Left ventricle myocardium inferior (tissue), 1 donor: ENCODE data around the gene MOB3C. TPM values are rescaled to one million over a fixed set of nuclear protein-coding genes. Genes with fewer than 3 reads are reported as not detected.

Experiments
- DNase-seq: peaks from one replicate; pipeline ENCODE4 v3.0.0-alpha.2; 2020
- H3K27ac ChIP-seq: fragments of 200-600 bp; replicated peaks from 2 replicates; pipeline ENCODE4 v1.8.0; 2021
- H3K27me3 ChIP-seq: fragments of 200-600 bp; 2 replicates; pipeline ENCODE4 v1.8.0; 2021; ENCODE audit warnings: low read depth
- H3K36me3 ChIP-seq: fragments of 200-600 bp; 2 replicates; pipeline ENCODE4 v1.8.0; 2021
- H3K4me1 ChIP-seq: fragments of 200-600 bp; 2 replicates; pipeline ENCODE4 v1.8.0; 2021
- H3K4me3 ChIP-seq: fragments of 200-600 bp; 2 replicates; pipeline ENCODE4 v1.8.0; 2021; ENCODE audit warnings: mild to moderate bottlenecking, moderate library complexity
- H3K9me3 ChIP-seq: fragments of 200-600 bp; replicated peaks from 2 replicates; pipeline ENCODE4 v1.8.0; 2021
- intact Hi-C: fragments of 100-400 bp; cut with micrococcal nuclease; formaldehyde crosslinking; loops from one replicate; pipeline ENCODE4 v1.11.0; 2022
- total RNA-seq: library from RNA; stranded (reverse); fragmentation: NEBNext Ultra II Directional; extraction: Animal tissue kit (Norgen Biotek cat#: 25700); gene quantifications from one replicate; pipeline ENCODE4 v1.2.1, GENCODE V29; 2021
- TF ChIP-seq, protein P1 (sequence below): fragments of 200-600 bp; IDR thresholded peaks from 2 replicates; pipeline ENCODE4 v1.8.0; 2021; ENCODE audit warnings: antibody characterized with exemption, mild to moderate bottlenecking, borderline replicate concordance
- donor health status: DM: no; HTN: yes; CAD: no; lungs with severe emphysema.

Gene MOB3C
- total RNA-seq, 1 donor from 2014 or later, result 12.8 TPM

DNA sequence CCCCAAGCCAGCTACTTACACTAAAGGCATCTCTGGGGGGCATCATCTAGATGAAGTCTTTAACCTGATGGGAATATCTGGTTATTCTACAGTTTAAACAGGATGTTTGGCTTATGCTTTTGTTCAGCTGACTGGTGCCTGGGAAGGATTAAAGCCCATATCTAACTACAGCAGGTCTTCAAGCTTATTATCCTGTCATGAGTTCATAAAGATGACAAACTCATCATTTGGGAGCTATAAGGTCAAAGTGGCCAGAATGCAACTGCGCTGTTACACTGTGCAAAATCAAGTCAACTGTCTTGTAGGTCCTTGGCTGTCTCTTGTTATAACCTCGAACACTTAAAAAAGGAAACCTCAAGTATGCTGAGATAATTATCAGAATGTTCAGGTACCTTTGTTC is 18.6 kb upstream of the MOB3C start:
- TF ChIP-seq, protein P1, sequence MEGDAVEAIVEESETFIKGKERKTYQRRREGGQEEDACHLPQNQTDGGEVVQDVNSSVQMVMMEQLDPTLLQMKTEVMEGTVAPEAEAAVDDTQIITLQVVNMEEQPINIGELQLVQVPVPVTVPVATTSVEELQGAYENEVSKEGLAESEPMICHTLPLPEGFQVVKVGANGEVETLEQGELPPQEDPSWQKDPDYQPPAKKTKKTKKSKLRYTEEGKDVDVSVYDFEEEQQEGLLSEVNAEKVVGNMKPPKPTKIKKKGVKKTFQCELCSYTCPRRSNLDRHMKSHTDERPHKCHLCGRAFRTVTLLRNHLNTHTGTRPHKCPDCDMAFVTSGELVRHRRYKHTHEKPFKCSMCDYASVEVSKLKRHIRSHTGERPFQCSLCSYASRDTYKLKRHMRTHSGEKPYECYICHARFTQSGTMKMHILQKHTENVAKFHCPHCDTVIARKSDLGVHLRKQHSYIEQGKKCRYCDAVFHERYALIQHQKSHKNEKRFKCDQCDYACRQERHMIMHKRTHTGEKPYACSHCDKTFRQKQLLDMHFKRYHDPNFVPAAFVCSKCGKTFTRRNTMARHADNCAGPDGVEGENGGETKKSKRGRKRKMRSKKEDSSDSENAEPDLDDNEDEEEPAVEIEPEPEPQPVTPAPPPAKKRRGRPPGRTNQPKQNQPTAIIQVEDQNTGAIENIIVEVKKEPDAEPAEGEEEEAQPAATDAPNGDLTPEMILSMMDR, result no peak
- Histone ChIP-seq H3K27ac (no peak overlapping the region), H3K9me3 (no peaks in the 10 kb centered on the region), H3K27me3 (no peaks in the 10 kb centered on the region), H3K4me3 (no peak overlapping the region), H3K4me1 (peaks cover 19% of the 10 kb centered on the region), H3K36me3 (peaks cover 70% of the 10 kb centered on the region)
- no peak for DNase-seq
- intact Hi-C loops, result no loop called here

DNA sequence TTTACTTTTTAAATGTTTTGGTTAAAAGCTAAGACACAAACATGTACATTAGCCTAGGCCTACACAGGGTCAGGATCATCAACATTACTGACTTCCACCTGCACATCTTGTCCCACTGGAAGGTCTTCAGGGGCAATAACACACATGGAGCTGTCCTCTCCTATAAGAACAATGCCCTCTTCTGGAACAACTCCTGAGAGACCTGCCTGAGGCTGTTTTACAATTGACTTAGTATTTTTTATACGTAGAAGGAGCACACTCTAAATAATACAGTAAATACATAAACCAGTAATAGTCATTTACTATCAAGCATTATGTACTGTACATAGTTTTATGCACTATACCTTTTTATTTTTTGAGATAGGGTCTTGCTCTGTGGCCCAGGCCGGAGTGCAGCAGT is 14.1 kb upstream of the MOB3C start:
- H3K27me3 ChIP-seq, result no peaks in the 10 kb centered on the region
- no peaks in the 10 kb centered on the region for H3K4me1 ChIP-seq
- no peak for DNase-seq
- intact Hi-C loops, result no loop called here
- H3K27ac ChIP-seq, result no peak overlapping the region
- no peak overlapping the region for H3K4me3 ChIP-seq
- no peaks in the 10 kb centered on the region for H3K9me3 ChIP-seq
- TF ChIP-seq, protein P1, result no peak
- peaks cover 63% of the 10 kb centered on the region for H3K36me3 ChIP-seq

DNA sequence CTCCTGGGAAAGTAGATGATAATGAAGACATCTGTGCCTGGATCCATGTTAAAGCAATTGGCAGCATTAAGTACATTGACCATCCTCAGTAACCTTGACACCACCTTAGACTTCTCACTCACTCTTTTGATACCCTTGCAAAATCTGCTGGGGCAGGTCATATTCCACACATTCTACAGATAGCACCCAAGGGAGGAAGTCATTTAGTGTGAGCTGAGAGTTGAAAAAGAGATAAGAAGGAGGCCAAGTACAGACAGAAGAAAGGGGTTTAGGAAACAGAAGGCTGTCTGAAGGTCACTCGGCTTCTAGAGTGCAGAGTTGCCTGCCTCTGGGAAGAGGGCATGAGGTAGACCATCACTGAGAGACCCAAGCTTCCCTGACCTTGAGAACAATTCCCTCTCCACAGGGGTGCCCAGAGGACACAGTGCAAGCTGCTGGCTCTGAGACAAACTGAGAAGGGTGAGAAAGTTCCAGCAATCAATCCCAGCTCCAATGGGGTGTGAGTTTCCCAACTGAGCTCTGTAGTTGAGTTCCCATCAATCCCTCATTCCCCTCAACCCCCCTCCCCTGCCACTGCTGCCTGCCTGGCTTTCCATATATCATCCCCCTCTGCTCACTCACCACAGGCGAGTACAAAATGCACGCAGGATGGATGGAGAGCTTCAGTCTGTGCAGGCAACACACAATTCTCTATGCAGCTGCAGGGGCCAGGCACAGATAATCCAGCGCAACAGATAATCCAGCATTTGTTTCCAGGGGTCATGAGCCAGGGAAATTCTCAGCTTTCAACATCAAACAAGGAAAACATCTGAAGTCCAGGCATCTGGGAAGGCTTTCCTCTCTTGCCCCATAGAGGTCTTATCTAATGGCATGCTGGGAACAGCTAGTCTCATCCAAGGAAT is 7.4 kb upstream of the MOB3C start:
- TF ChIP-seq, protein P1, result no peak
- Histone ChIP-seq H3K9me3 (no peaks in the 10 kb centered on the region), H3K4me1 (peaks cover 21% of the 10 kb centered on the region), H3K27ac (peak overlapping the region; percentile 40), H3K36me3 (no peaks in the 10 kb centered on the region), H3K27me3 (no peaks in the 10 kb centered on the region), H3K4me3 (no peak overlapping the region)
- no peak for DNase-seq
- intact Hi-C loops, result no loop called here

DNA sequence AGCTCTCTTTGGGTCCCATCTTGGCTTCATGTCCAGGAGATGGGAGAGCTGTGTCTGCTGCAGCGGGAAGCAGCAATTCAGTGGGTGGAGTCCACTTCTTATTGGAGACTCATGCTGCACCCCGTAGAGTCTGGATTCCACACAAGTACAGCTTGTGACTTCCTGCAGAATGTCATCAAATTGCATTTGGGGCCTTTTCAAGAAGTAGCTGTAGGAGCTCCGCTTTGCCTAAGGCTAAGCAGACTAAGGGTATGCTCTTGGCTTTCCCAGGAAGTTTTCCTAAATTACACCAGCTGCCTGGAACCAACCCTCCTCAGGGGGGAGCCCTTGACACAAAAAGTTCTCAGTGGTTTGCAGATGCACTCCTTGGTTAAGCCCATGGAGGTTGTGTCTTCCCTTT is 5.7 kb upstream of the MOB3C start:
- H3K27me3 ChIP-seq, result no peaks in the 10 kb centered on the region
- no peak for DNase-seq
- intact Hi-C loops, result no loop called here

DNA sequence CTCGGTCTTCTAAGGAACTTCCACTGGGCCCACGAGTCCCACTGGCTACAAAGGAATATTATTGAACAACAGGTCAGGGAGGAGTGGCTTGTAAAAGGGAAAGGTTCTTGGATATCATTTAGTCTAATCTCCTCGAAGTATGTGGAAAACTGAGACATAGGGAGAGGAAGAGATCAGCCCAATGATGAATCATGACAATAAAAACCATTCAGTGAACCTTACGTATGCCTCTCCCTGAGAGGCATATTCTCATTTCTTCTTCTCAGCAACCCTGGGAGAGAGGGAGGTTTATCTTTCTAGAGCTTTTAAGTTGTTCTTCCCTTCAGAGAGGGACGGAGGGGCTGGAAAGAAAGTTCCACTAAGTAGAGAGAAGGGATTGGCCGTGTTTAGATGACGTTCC is 5.3 kb upstream of the MOB3C start:
- intact Hi-C loops, result no loop called here
- DNase-seq, result no peak
- Histone ChIP-seq H3K4me3 (no peak overlapping the region), H3K27me3 (no peaks in the 10 kb centered on the region), H3K4me1 (peaks cover 28% of the 10 kb centered on the region), H3K9me3 (no peaks in the 10 kb centered on the region), H3K36me3 (no peaks in the 10 kb centered on the region), H3K27ac (no peak overlapping the region)
- TF ChIP-seq, protein P1, result no peak

More for the DNA sequence above, 5.7 kb upstream of the MOB3C start:
- Histone ChIP-seq H3K27ac (no peak overlapping the region), H3K9me3 (no peaks in the 10 kb centered on the region), H3K4me3 (no peak overlapping the region), H3K4me1 (peaks cover 24% of the 10 kb centered on the region), H3K36me3 (no peaks in the 10 kb centered on the region)
- TF ChIP-seq, protein P1, result peak; percentile 62
